Measurements from ENCODE around the gene ICA1.

ICA1 gene

GRCh38 chr7:8157296-8157695 is 104.7 kb downstream of the ICA1 start:
- no peak for DNase-seq

GRCh38 chr7:8155836-8156235 is 106.1 kb downstream of the ICA1 start:
- DNase-seq: no peak

- no peak for DNase-seq
These were observed 107.7 kb downstream of the ICA1 start for GRCh38 chr7:8154272-8154671.

GRCh38 chr7:8152489-8153192 is 109.3 kb downstream of the ICA1 start:
- no peak for DNase-seq

GRCh38 chr7:8151161-8151725 is 110.7 kb downstream of the ICA1 start:
- no peak for DNase-seq

- peak; percentile 19 for DNase-seq
These were observed 112.7 kb downstream of the ICA1 start for GRCh38 chr7:8149222-8149621.

GRCh38 chr7:8147760-8148463 is 114.1 kb downstream of the ICA1 start:
- DNase-seq: no peak

GRCh38 chr7:8146788-8147413 is 115.1 kb downstream of the ICA1 start:
- no peak for DNase-seq

GRCh38 chr7:8146106-8146787 is 115.7 kb downstream of the ICA1 start:
- no peak for DNase-seq

- DNase-seq: no peak
These were observed 117.1 kb downstream of the ICA1 start for GRCh38 chr7:8144856-8145255.

GRCh38 chr7:8143151-8143874 is 118.7 kb downstream of the ICA1 start:
- no peak for DNase-seq

- DNase-seq: no peak
These were observed 119.5 kb downstream of the ICA1 start for GRCh38 chr7:8142477-8142876.

GRCh38 chr7:8141070-8141469 is 120.9 kb downstream of the ICA1 start:
- DNase-seq: no peak

- DNase-seq: no peak
These were observed 125.8 kb downstream of the ICA1 start for GRCh38 chr7:8136051-8136730.

- DNase-seq: no peak
These were observed 126.5 kb downstream of the ICA1 start for GRCh38 chr7:8135417-8135816.

- no peak for DNase-seq
These were observed 127.8 kb downstream of the ICA1 start for GRCh38 chr7:8134089-8134733.

GRCh38 chr7:8133188-8133848 is 128.6 kb downstream of the ICA1 start:
- no peak for DNase-seq

GRCh38 chr7:8131694-8132605 is 130.0 kb downstream of the ICA1 start:
- no peak for DNase-seq

GRCh38 chr7:8130663-8131062 is 131.3 kb downstream of the ICA1 start:
- DNase-seq: no peak

GRCh38 chr7:8129318-8129659 is 132.7 kb downstream of the ICA1 start:
- DNase-seq: no peak

All from fibroblast of skin of scalp (primary cell).